Peyer's patch (tissue), 4 donors: ENCODE measurements around the gene CCNYL1. TPM values are rescaled to one million over a fixed set of nuclear protein-coding genes. Genes with fewer than 3 reads are reported as not detected.
"Not testable (repeated sequence)": the region's sequence is repeated elsewhere in the genome, so short reads cannot be mapped to it uniquely, and the experiment has no call there.

Source experiments
- DNase-seq, 3 donors: peaks; one replicate each; pipeline ENCODE4 v3.0.0-alpha.2; 2017 to 2019
- H3K27ac ChIP-seq, 4 donors: fragments of 200-600 bp; sonication (generic); one replicate each; pipeline ENCODE4 v1.5.1; 2016 to 2019
- H3K27me3 ChIP-seq, 2 donors: fragments of 200-600 bp; sonication (generic); one replicate each; pipeline ENCODE4 v1.5.1; 2019
- H3K36me3 ChIP-seq, 3 donors: fragments of 200-600 bp; sonication (generic); one replicate each; pipeline ENCODE4 v1.5.1; 2016 to 2019
- H3K4me1 ChIP-seq, 4 donors: fragments of 200-600 bp; sonication (generic); one replicate each; pipeline ENCODE4 v1.5.1; 2016 to 2019
- H3K4me3 ChIP-seq, 4 donors: fragments of 200-600 bp; sonication (generic); 1 replicate in 3 of 4; 2 replicates in 1 of 4; pipeline ENCODE4 v1.5.1; 2016 to 2019; ENCODE audit warnings: mild to moderate bottlenecking in 1 of 4
- H3K9me3 ChIP-seq, 4 donors: fragments of 200-600 bp; sonication (generic); one replicate each; pipeline ENCODE4 v1.5.1; 2016 to 2019; ENCODE audit warnings: mild to moderate bottlenecking in 1 of 4
- POLR2A ChIP-seq, 2 donors: fragments of 450-650 bp; IDR thresholded peaks; one replicate each; pipeline ENCODE4 v1.5.1; 2017; ENCODE audit warnings: antibody characterized with exemption in 2 of 2, mild to moderate bottlenecking in 2 of 2, moderate library complexity in 2 of 2
- total RNA-seq, 4 donors: library from RNA; depleted of rRNA; stranded (reverse); fragments of >200 nt; gene quantifications; one replicate each; pipeline ENCODE4 v1.1.0, GENCODE V29; 2016
- TF ChIP-seq, protein P1 (sequence below), 6 experiments: fragments of 450-650 bp in 4 of 6; fragments of 200-600 bp in 2 of 6; sonication (generic) in 1 of 6; IDR thresholded peaks; one replicate each; pipeline ENCODE4 v1.5.1; 2017 to 2019; ENCODE audit warnings: antibody characterized with exemption in 6 of 6, mild to moderate bottlenecking in 3 of 6, moderate library complexity in 1 of 6

CCNYL1 gene
- total RNA-seq, 4 donors from 2014 or later = 11.6 to 22.6 (median 18.4) TPM

DNA sequence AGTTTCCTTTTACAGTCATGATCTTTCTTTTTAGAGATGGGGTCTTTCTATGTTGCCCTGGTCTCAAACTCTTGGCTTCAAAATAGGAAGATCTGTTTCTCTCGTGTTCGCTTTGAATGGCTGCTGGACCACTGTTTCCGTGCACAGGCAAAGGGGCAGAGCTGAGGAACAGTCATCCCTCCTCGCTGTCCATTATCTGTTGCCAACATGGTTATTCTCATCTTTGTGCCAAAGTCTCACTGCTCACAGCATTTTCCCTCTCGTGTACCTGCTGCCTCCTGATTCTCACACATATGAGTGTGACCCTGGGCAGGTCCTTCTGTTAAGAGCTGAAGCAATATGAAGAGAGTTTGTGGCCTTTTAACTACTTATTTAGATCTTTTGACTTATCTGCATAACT lies 28.0 kb upstream of the CCNYL1 start:
- no peaks in the 10 kb centered on the region for H3K9me3 ChIP-seq
- H3K27ac ChIP-seq = peak overlapping the region in 2 of 4 donors; percentile 8 to 51
- no peak overlapping the region for H3K4me3 ChIP-seq
- DNase-seq = no peak
- H3K4me1 ChIP-seq = peaks cover 0 to 13% (median 0%) of the 10 kb centered on the region in 4 donors
- no peaks in the 10 kb centered on the region for H3K27me3 ChIP-seq
- no peaks in the 10 kb centered on the region for H3K36me3 ChIP-seq
- TF ChIP-seq, protein P1, sequence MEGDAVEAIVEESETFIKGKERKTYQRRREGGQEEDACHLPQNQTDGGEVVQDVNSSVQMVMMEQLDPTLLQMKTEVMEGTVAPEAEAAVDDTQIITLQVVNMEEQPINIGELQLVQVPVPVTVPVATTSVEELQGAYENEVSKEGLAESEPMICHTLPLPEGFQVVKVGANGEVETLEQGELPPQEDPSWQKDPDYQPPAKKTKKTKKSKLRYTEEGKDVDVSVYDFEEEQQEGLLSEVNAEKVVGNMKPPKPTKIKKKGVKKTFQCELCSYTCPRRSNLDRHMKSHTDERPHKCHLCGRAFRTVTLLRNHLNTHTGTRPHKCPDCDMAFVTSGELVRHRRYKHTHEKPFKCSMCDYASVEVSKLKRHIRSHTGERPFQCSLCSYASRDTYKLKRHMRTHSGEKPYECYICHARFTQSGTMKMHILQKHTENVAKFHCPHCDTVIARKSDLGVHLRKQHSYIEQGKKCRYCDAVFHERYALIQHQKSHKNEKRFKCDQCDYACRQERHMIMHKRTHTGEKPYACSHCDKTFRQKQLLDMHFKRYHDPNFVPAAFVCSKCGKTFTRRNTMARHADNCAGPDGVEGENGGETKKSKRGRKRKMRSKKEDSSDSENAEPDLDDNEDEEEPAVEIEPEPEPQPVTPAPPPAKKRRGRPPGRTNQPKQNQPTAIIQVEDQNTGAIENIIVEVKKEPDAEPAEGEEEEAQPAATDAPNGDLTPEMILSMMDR (IDR thresholded peaks at IDR 0.05) = no peak
- no peak for TF ChIP-seq POLR2A (IDR thresholded peaks at IDR 0.05)

- Histone ChIP-seq H3K36me3 (no peaks in the 10 kb centered on the region), H3K9me3 (no peaks in the 10 kb centered on the region), H3K27me3 (no peaks in the 10 kb centered on the region), H3K4me1 (peaks cover 0 to 13% (median 0%) of the 10 kb centered on the region in 4 donors), H3K27ac (peak overlapping the region in 2 of 4 donors; percentile 8 to 51), H3K4me3 (no peak overlapping the region)
- no peak for TF ChIP-seq POLR2A (IDR thresholded peaks at IDR 0.05)
- TF ChIP-seq, protein P1 (IDR thresholded peaks at IDR 0.05) = no peak
- DNase-seq = peak in 2 of 3 donors; percentile 60 to 80
These were observed 27.4 kb upstream of the CCNYL1 start for GRCh38 chr2:207683879-207684627.

DNA sequence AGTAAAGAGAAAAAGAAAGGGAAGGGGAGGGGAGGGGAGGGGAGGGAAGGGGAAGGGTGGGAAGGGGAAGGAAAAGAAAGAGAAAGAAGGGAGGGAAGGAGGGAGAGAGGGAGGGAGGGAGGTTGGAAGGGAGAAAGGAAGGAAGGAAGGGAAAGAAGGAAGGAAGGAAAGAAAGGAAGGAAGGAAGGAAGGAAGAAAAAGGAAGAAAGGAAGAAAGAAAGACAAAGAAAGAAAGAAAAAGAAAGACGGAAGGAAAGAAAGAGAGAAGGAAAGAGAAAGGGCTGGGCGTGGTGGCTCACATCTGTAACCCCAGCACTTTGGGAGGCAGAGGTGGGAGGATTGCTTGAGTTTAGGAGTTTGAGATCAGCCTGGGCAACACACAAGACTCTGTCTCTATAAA lies 24.6 kb upstream of the CCNYL1 start:
- Histone ChIP-seq H3K4me3 (no peak overlapping the region), H3K36me3 (no peaks in the 10 kb centered on the region), H3K27me3 (no peaks in the 10 kb centered on the region), H3K4me1 (peaks cover 0 to 13% (median 0%) of the 10 kb centered on the region in 4 donors), H3K9me3 (no peaks in the 10 kb centered on the region), H3K27ac (no peak overlapping the region)
- DNase-seq = no peak
- no peak for TF ChIP-seq POLR2A (IDR thresholded peaks at IDR 0.05)
- TF ChIP-seq, protein P1 (IDR thresholded peaks at IDR 0.05) = no peak

DNA sequence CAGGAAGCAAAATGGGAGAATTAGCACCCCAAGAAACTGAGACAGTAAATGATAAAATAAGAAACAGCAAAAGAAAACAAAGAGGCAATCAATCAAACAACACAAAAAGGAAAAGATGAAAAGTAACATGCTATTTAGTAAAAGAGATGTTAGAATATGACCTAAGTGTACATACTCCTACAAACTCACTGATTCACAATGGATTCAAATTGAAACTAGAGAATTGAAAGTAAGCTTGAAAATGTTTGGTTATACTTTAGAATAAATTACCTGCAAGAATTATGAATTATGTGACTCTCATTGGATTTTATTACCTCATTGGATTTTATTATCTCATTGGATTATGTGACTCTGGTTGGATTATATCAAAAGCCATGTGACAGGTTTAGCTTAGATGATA lies 22.8 kb upstream of the CCNYL1 start:
- no peaks in the 10 kb centered on the region for H3K27me3 ChIP-seq
- H3K9me3 ChIP-seq = no peaks in the 10 kb centered on the region
- no peak overlapping the region for H3K27ac ChIP-seq
- DNase-seq = no peak
- H3K4me1 ChIP-seq = peaks cover 0 to 3% (median 0%) of the 10 kb centered on the region in 4 donors
- no peak overlapping the region for H3K4me3 ChIP-seq
- TF ChIP-seq POLR2A (IDR thresholded peaks at IDR 0.05) = no peak
- TF ChIP-seq, protein P1 (IDR thresholded peaks at IDR 0.05) = no peak
- no peaks in the 10 kb centered on the region for H3K36me3 ChIP-seq

DNA sequence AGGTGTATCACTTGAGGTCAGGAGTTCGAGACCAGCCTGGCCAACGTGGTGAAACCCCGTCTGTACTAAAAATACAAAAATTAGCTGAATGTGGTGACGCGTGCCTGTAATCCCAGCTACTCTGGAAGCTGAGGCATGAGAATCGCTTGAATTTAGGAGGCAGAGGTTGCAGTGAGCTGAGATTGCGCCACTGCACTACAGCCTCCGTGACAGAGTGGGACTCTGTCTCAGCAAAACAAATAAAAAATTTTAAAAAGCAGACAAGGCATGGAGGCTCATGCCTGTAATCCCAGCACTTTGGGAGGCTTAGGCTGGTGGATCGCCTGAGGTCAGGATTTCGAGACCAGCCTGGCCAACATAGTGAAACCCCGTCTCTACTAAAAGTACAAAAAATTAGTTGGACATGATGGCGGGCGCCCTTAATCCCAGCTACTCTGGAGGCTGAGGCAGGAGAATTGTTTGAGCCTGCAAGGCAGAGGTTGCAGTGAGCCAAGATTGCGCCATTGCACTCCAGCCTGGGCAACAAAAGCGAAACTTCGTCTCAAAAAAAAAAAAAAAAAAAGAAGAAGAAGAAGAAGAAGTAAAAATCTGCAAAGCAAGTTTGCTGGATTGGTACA lies 20.5 kb upstream of the CCNYL1 start:
- not testable (repeated sequence) for H3K36me3 ChIP-seq, H3K4me1 ChIP-seq, H3K27ac ChIP-seq, DNase-seq, H3K9me3 ChIP-seq, H3K4me3 ChIP-seq, H3K27me3 ChIP-seq
